Ovary (tissue), 9 donors: ENCODE measurements around the gene GUCY1A1. TPM values are rescaled to one million over a fixed set of nuclear protein-coding genes. Genes with fewer than 3 reads are reported as not detected.

ENCODE experiments used
- DNase-seq, 5 donors: peaks; one replicate each; pipeline ENCODE4 v3.0.0-alpha.2; 2019 to 2020
- H3K27ac ChIP-seq, 2 donors: fragments of 200-600 bp; one replicate each; pipeline versions ENCODE4 v1.5.1 to v1.8.0; 2019 to 2022
- H3K27me3 ChIP-seq: fragments of 200-600 bp; one replicate; pipeline ENCODE4 v1.8.0; 2022
- H3K36me3 ChIP-seq: fragments of 200-600 bp; sonication (generic); one replicate; pipeline ENCODE4 v1.5.1; 2019
- H3K4me1 ChIP-seq: one replicate; pipeline ENCODE4 v1.8.1; 2013; ENCODE audit warnings: mild to moderate bottlenecking, moderate library complexity; ENCODE audit not compliant: insufficient read depth
- H3K4me3 ChIP-seq: fragments of 200-600 bp; sonication (generic); one replicate; pipeline ENCODE4 v1.5.1; 2017
- H3K9me3 ChIP-seq, 2 donors: fragments of 200-600 bp in 1 of 2; sonication (generic) in 1 of 2; one replicate each; pipeline versions ENCODE4 v1.5.1 to v1.8.1; 2013 to 2019; ENCODE audit warnings: mild to moderate bottlenecking in 1 of 2, moderate library complexity in 1 of 2
- EP300 ChIP-seq: sonication (generic); formaldehyde crosslinking; IDR thresholded peaks from one replicate; pipeline ENCODE4 v1.6.1; 2017; ENCODE audit warnings: antibody characterized with exemption
- POLR2A ChIP-seq: fragments of 450-650 bp; IDR thresholded peaks from one replicate; pipeline ENCODE4 v1.6.1; 2017; ENCODE audit warnings: antibody characterized with exemption, mild to moderate bottlenecking, moderate library complexity
- whole genome bisulfite sequencing, 3 donors: extraction: QIAGEN DNeasy Blood & Tissue Kit in 1 of 3; methylation state at CpG; one replicate each; pipeline versions ENCODE4 v1.1.5 to v1.1.7; 2013 to 2017; 5-methylcytosine and 5-hydroxymethylcytosine counted together
- intact Hi-C, 4 donors: fragments of 100-400 bp; cut with DNase I; formaldehyde crosslinking; loops; one replicate each; pipeline versions ENCODE4 v1.11.0 to v1.15.1; 2022 to 2023
- polyA plus RNA-seq, 2 donors: library from polyadenylated mRNA; stranded (reverse); fragments of 200-250 nt in 1 of 2; fragments of 350-450 nt in 1 of 2; fragmentation: Illumina TruSeq in 1 of 2; extraction: RNeasy Lipid Tissue Mini Kit (QIAGEN cat#74804) in 1 of 2; gene quantifications; one replicate each; pipeline ENCODE4 v1.2.3, GENCODE V29; 2013 to 2014
- total RNA-seq, 7 donors: library from RNA; depleted of rRNA in 2 of 7; stranded (reverse); fragments of >200 nt in 2 of 7; fragmentation: NEBNext Ultra II Directional in 3 of 7; extraction: Animal tissue kit (Norgen Biotek cat#: 25700) in 3 of 7; gene quantifications; one replicate each; pipeline versions ENCODE4 v1.1.0 to v1.2.4, GENCODE V29; 2016 to 2023
- TF ChIP-seq, protein P1 (sequence below), 3 donors: fragments of 450-650 bp in 2 of 3; fragments of 200-600 bp in 1 of 3; IDR thresholded peaks; one replicate each; pipeline versions ENCODE4 v1.5.1 to v1.8.0; 2016 to 2022; ENCODE audit warnings: antibody characterized with exemption in 3 of 3, mild to moderate bottlenecking in 1 of 3
- donor health status: DM: no; HTN: no; CAD: no; lungs with moderate emphysema.
- donor health status: DM: no; HTN: no; CAD: no.
- donor health status: Bipolar disorder and iron deficiency.
- donor health status: DM: yes; HTN: yes; CAD: no.
- donor health status: DM: no; HTN: no; CAD: no.
- donor health status: DM: yes; HTN: yes; CAD: no.

Gene GUCY1A1
- total and polyA plus RNA-seq, 9 donors, result 3.0 to 26.9 (median 6.4) TPM

DNA sequence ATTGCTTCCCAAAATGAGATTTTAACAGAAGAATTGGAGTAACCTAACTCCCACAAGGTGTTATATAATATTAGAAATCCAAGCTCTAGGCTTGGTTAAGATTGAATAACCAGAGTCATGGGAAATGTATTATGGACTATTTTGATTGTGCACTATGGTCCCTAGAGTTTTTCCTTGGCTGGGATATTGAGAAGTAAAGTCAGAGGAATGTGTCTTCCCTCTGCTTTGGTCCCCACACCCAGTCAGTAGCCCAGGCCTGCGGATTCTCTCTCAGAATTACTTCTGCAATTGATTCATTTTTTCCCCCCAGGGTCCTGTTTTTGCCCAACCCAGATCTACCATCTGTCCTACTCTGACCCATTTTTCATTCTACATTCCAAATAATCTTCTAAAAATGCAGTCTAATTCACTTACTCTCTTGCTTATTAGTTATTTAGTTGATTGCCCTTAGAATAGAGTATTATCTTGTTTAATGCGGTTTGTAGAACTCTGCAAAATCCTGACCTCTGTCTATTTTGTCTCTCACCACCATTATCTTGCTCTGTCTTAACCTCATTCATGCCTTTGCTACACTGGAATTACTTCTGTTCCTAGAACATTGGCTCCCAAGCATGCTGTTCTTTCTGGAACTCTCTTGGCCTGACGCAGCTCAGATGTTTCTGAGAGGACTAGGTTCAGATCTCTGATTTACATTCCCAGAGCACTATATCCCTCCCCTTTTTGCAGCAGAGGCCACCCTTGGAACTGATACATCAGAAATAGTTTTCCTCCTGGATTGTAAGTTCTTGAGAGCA lies 23.6 kb downstream of the GUCY1A1 start:
- no peaks in the 10 kb centered on the region for H3K27me3 ChIP-seq
- intact Hi-C loops, result loop anchor here in 1 of 4 donors (10.0 kb wide), 1 partner anchor 65 kb away; the partner anchor contains the start of gene GUCY1B1
- DNase-seq, result no peak
- no peaks in the 10 kb centered on the region for H3K4me1 ChIP-seq
- TF ChIP-seq, protein P1, sequence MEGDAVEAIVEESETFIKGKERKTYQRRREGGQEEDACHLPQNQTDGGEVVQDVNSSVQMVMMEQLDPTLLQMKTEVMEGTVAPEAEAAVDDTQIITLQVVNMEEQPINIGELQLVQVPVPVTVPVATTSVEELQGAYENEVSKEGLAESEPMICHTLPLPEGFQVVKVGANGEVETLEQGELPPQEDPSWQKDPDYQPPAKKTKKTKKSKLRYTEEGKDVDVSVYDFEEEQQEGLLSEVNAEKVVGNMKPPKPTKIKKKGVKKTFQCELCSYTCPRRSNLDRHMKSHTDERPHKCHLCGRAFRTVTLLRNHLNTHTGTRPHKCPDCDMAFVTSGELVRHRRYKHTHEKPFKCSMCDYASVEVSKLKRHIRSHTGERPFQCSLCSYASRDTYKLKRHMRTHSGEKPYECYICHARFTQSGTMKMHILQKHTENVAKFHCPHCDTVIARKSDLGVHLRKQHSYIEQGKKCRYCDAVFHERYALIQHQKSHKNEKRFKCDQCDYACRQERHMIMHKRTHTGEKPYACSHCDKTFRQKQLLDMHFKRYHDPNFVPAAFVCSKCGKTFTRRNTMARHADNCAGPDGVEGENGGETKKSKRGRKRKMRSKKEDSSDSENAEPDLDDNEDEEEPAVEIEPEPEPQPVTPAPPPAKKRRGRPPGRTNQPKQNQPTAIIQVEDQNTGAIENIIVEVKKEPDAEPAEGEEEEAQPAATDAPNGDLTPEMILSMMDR (IDR thresholded peaks at IDR 0.05), result no peak
- TF ChIP-seq EP300 (no peak), POLR2A (no peak)
- no peak overlapping the region for H3K27ac ChIP-seq
- 71 to 80% (median 79%) methylated on average over 3 of the region's 3 CpGs for WGBS, 3 donors
- no peaks in the 10 kb centered on the region for H3K36me3 ChIP-seq
- H3K4me3 ChIP-seq, result no peak overlapping the region
- no peaks in the 10 kb centered on the region for H3K9me3 ChIP-seq

DNA sequence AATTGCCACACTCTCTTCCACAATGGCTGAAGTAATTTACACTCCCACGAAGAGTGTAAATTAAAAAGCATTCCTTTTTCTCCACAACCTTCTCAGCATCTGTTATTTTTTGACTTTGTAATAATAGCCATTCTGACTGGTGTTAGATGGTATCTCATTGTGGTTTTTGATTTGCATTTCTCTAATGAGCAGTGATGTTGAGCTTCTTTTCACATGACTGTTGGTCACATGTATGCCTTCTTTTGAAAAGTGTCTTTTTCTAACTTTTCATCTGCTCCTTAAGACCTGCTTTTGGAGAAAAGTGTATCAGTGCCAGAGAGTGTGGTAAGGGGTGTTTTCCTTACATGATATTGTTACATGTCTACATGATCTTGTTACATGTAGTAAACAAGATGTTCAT lies 25.7 kb downstream of the GUCY1A1 start:
- no peaks in the 10 kb centered on the region for H3K27me3 ChIP-seq
- H3K4me3 ChIP-seq, result no peak overlapping the region
- no peak for DNase-seq
- H3K4me1 ChIP-seq, result no peaks in the 10 kb centered on the region
- H3K9me3 ChIP-seq, result no peaks in the 10 kb centered on the region
- no peak for TF ChIP-seq EP300
- TF ChIP-seq, protein P1 (IDR thresholded peaks at IDR 0.05), result no peak
- no peak for TF ChIP-seq POLR2A
- no peak overlapping the region for H3K27ac ChIP-seq
- intact Hi-C loops, result loop anchor here in 1 of 4 donors (10.0 kb wide), 1 partner anchor 62 kb away; the partner anchor contains the start of gene GUCY1B1
- WGBS, 3 donors, result 90 to 97% (median 93%) methylated on average over 1 of the region's 1 CpG
- no peaks in the 10 kb centered on the region for H3K36me3 ChIP-seq

DNA sequence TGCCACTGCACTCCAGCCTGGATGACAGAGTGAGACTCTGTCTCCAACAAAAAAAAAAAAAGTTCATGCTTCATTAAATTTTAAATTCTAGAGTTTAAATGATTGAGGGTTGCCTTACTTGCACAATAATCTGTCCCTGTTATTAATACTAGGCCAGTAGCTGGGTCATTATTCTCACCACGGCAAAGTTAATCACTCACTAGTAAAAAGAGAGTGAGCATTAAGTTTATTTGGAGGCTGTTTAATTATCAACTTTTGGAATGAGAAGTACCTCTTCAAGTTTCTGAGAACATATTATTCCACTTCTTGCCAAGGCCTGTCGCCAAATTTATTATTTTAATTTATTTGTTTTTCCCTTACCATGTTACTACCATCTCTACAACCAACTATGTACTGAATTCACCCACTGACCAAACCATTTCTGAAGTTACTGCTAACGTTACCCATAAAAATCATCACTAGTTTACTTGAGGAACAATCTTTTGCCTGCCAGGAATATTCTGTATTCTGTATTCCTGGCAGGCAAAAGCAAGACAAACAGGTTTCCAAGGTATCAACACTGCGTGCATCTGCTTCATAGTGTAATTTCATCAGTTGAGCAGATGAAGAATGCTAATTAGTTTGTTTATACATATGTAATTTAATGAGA lies 26.5 kb downstream of the GUCY1A1 start:
- Histone ChIP-seq H3K36me3 (no peaks in the 10 kb centered on the region), H3K9me3 (no peaks in the 10 kb centered on the region), H3K4me1 (no peaks in the 10 kb centered on the region), H3K27me3 (no peaks in the 10 kb centered on the region), H3K4me3 (no peak overlapping the region), H3K27ac (no peak overlapping the region)
- intact Hi-C loops, result loop anchor here in 1 of 4 donors (10.0 kb wide), 1 partner anchor 62 kb away; the partner anchor contains the start of gene GUCY1B1
- WGBS, 3 donors, result 50 to 56% (median 55%) methylated on average over 4 of the region's 4 CpGs
- DNase-seq, result no peak
- TF ChIP-seq POLR2A (no peak), EP300 (no peak)
- TF ChIP-seq, protein P1 (IDR thresholded peaks at IDR 0.05), result no peak

DNA sequence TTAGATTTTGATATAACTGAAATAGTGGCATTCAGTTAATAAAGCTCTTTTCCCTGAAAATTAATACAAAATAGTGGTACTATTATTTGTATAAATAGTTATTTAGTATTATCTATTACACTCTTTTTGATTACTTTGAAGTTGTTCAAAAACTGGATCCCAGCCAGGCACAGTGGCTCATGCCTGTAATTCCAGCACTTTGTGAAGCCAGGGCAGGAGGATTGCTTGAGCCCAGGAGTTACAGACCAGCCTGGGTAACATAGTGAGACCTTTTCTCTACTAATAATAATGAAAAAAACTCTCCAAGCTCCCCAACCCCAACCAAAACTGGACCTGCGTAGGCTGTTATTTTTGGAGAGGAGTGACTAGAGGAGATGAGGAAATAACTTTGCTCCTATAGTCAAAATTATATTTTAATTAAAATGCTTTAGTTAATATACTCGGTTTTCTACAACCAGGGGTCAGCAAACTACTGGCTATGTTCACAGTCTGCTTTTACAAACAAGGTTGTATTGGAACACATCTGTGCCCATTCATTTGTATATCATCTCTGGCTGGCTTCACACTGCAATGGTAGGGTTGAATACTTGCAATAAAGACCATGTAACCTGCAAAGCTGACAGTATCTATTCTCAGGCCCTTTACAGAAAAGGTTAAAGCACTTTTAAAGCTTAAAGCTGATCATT lies 27.6 kb downstream of the GUCY1A1 start:
- H3K4me1 ChIP-seq, result no peaks in the 10 kb centered on the region
- H3K9me3 ChIP-seq, result no peaks in the 10 kb centered on the region
- intact Hi-C loops, result loop anchor here in 1 of 4 donors (10.0 kb wide), 1 partner anchor 61 kb away; the partner anchor contains the start of gene GUCY1B1
- TF ChIP-seq, protein P1 (IDR thresholded peaks at IDR 0.05), result no peak
- TF ChIP-seq POLR2A (no peak), EP300 (no peak)
- no peaks in the 10 kb centered on the region for H3K27me3 ChIP-seq
- no peak overlapping the region for H3K4me3 ChIP-seq
- 32 to 55% (median 35%) methylated on average over 2 of the region's 2 CpGs for WGBS, 3 donors
- H3K36me3 ChIP-seq, result no peaks in the 10 kb centered on the region
- H3K27ac ChIP-seq, result no peak overlapping the region
- no peak for DNase-seq
